ENCODE data around the gene PHF3. TPM values are rescaled to one million over a fixed set of nuclear protein-coding genes. Genes with fewer than 3 reads are reported as not detected.

PHF3 gene
- total RNA-seq, 1 experiment from 2014 or later, result 40.0 TPM

GRCh38 chr6:63643862-63644261 is 8.3 kb downstream of the PHF3 start:
- Histone ChIP-seq H3K27me3 (ENCODE audit: control insufficient read depth, insufficient read depth, low read length) (no peaks in the 10 kb centered on the region), H3K4me3 (ENCODE audit: low read depth in 2 of 2, low read length in 2 of 2) (no peak overlapping the region), H3K4me1 (ENCODE audit: control insufficient read depth, insufficient read depth, low read length) (peaks cover 18% of the 10 kb centered on the region), H3K36me3 (ENCODE audit: control insufficient read depth, insufficient read depth, low read length) (no peaks in the 10 kb centered on the region), H3K9me3 (ENCODE audit: control insufficient read depth, insufficient read depth, low read depth, low read length) (no peaks in the 10 kb centered on the region), H3K27ac (ENCODE audit: low read length) (no peak overlapping the region)
- in situ Hi-C loops (cut with HindIII; ENCODE audit: low pct_unique_long_range_greater_than_20kb, low sequenced_read_pairs), result no loop called here
- ChIA-PET POLR2A (no interaction called here), CTCF (no interaction called here)
- TF ChIP-seq SIN3A (IDR thresholded peaks at IDR 0.05; ENCODE audit: borderline replicate concordance, insufficient read depth, low read depth, low read length) (no peak), CTCF (IDR thresholded peaks at IDR 0.05) (no peak), TCF7L2 (IDR thresholded peaks at IDR 0.05; ENCODE audit: low read depth, low read length) (no peak), POLR2AphosphoS5 (IDR thresholded peaks at IDR 0.05; ENCODE audit: low read depth, low read length) (no peak)
- ATAC-seq (no peak), DNase-seq (ENCODE audit: low read depth, low spot score) (no peak)
- no TSS peak for BruUV-seq (replicated peaks)
- intact Hi-C loops (cut with micrococcal nuclease; ENCODE audit: unreplicated experiment), result no loop called here

- TF ChIP-seq REST (IDR thresholded peaks at IDR 0.05; ENCODE audit: insufficient read depth in 1 of 2, low read depth in 2 of 2, low read length in 1 of 2), result no peak
- no peak for TF ChIP-seq POLR2AphosphoS5 (IDR thresholded peaks at IDR 0.05; ENCODE audit: low read depth, low read length)
- TF ChIP-seq CTCF (IDR thresholded peaks at IDR 0.05), result no peak
- no peak for TF ChIP-seq SIN3A (IDR thresholded peaks at IDR 0.05; ENCODE audit: borderline replicate concordance, insufficient read depth, low read depth, low read length)
- TF ChIP-seq TCF7L2 (IDR thresholded peaks at IDR 0.05; ENCODE audit: low read depth, low read length), result no peak
- CTCF ChIA-PET, result no interaction called here
- peak; percentile 78 for ATAC-seq
- no peaks in the 10 kb centered on the region for H3K9me3 ChIP-seq (ENCODE audit: control insufficient read depth, insufficient read depth, low read depth, low read length)
- BruUV-seq (replicated peaks), result no TSS peak
- no peak overlapping the region for H3K4me3 ChIP-seq (ENCODE audit: low read depth in 2 of 2, low read length in 2 of 2)
- POLR2A ChIA-PET, result interaction anchor here (0.5 kb wide), 1 partner anchor 10 kb away, joined by 4 read pairs; no protein-coding TSS in a partner anchor
- H3K4me1 ChIP-seq (ENCODE audit: control insufficient read depth, insufficient read depth, low read length), result peaks cover 12% of the 10 kb centered on the region
- DNase-seq (ENCODE audit: low read depth, low spot score), result no peak
- H3K27ac ChIP-seq (ENCODE audit: low read length), result no peak overlapping the region
- intact Hi-C loops (cut with micrococcal nuclease; ENCODE audit: unreplicated experiment), result no loop called here
- H3K36me3 ChIP-seq (ENCODE audit: control insufficient read depth, insufficient read depth, low read length), result no peaks in the 10 kb centered on the region
- in situ Hi-C loops (cut with HindIII; ENCODE audit: low pct_unique_long_range_greater_than_20kb, low sequenced_read_pairs), result no loop called here
- no peaks in the 10 kb centered on the region for H3K27me3 ChIP-seq (ENCODE audit: control insufficient read depth, insufficient read depth, low read length)
Observed at GRCh38 chr6:63644668-63645326, 9.2 kb downstream of the PHF3 start.
